ENCODE measurements around the gene TBC1D30.

GRCh38 chr12:64893961-64894360 lies 69.5 kb downstream of the TBC1D30 start:
- TF ChIP-seq, protein P1, sequence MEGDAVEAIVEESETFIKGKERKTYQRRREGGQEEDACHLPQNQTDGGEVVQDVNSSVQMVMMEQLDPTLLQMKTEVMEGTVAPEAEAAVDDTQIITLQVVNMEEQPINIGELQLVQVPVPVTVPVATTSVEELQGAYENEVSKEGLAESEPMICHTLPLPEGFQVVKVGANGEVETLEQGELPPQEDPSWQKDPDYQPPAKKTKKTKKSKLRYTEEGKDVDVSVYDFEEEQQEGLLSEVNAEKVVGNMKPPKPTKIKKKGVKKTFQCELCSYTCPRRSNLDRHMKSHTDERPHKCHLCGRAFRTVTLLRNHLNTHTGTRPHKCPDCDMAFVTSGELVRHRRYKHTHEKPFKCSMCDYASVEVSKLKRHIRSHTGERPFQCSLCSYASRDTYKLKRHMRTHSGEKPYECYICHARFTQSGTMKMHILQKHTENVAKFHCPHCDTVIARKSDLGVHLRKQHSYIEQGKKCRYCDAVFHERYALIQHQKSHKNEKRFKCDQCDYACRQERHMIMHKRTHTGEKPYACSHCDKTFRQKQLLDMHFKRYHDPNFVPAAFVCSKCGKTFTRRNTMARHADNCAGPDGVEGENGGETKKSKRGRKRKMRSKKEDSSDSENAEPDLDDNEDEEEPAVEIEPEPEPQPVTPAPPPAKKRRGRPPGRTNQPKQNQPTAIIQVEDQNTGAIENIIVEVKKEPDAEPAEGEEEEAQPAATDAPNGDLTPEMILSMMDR (IDR thresholded peaks at IDR 0.05; ENCODE audit: low read depth, low read length, poor library complexity, severe bottlenecking): no peak
- no peak for TF ChIP-seq EZH2phosphoT487 (IDR thresholded peaks at IDR 0.05; ENCODE audit: borderline replicate concordance, low read length)

Measured in DOHH2 (cell line).